HuH-7 (cell line): ENCODE results near the gene CENATAC.
"Not testable (repeated sequence)": the region's sequence is repeated elsewhere in the genome, so short reads cannot be mapped to it uniquely, and the experiment has no call there.

Experiments
- DNase-seq: peaks from one replicate; pipeline ENCODE4 v3.0.0; 2011; ENCODE audit warnings: low spot score

CENATAC gene

DNA sequence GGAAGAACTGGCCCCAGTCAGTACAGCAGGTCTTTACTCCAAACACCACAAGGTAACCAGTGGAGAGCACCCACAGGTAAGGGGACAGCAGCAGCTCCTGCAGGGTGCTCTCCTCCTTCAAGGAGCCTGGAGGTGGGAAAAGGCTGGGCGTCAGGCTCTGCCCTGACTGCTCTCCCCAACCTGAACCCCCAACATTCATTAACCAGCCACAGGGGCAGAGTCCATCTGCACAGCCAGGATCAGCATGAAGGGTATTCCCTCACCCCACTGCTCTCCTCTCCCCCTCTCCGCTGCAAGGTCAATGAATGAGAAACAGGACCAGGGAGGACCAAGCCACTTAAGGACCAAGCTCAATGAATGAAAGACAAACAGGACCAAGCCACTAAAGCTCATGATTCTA, 29.0 kb downstream of the CENATAC start:
- DNase-seq = no peak

DNA sequence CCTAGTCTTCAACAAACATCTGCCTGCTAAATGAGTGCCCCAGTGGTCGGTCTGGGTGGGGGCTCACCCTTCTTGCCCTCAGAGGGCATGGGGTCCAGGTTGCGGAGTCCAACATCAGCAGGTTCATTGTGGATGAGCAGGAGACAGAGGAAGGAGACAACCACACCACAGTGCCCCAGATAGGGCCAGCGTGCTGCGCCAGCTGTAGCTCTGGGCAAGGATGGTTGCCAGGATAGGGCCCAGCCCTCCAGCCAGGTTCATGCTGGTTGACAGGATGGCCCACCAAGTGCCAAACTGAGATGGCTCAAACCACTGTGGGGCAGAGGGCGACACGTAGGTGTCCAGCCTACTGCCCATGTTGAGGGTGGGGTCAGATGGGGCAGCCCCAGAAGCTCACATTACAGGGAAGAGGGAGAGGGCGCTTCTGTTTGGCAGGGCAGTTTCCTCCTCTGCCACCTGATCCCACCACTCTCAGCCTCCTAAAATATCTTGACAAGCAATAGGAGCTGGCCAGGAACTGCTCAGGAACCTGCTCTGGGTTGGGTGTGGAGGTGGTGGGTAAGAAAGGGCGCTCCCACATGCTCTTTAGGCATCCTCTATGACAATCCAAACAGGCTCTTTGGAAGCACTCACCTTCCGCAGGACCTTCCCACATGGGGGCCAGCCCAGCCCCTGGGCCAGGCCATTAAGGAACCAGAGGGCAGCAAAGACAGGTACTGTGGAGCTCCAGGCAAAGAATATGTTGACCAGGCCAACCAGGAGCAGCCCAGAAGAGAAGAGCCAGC, 29.8 kb downstream of the CENATAC start:
- DNase-seq = no peak

DNA sequence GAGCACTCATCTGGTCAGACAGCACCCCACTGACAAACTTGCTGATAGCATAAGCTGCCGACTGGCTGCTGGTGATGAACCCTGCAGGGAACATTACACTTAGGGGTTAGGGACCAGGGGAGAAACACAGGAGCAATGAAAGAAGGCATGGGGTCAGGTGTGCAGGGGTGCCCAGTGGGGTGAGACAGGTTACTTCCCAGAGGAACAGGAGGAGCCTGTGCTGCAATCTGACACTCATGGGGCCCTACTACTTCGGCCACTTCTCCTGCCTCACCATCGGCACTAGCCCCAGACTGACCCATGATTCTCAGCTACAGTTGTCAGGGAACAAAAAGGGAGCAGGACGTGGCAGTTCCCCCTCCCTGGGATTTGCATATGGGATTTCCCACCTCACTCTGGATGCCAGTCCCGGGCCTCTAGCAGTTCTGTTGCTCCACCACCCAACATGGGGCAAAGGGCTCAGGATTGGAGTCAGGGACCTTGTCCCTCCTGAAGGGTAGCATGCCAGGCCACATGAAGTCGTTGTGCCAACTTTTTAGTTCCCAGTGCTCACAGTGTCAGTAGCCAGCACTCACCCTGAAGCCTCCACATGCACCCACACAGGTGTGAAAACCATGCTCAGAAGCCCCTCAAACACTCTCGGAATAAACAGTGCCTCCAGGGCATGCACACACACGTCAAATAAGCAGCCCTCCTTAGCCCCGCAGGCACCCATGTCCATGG, 30.6 kb downstream of the CENATAC start:
- no peak for DNase-seq

DNA sequence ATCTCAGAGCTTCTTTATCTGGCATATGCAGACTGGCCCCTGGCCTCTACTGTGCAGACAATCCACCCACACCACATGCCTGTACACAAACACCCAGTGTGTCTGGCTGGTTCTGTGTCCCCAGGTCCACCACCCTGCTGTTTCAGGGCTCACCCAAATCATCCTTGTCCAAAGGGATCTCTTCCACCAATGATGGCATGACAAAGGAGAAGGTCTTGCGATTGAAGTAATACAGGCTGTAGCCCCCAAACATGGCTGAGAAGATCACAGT, 31.1 kb downstream of the CENATAC start:
- no peak for DNase-seq

DNA sequence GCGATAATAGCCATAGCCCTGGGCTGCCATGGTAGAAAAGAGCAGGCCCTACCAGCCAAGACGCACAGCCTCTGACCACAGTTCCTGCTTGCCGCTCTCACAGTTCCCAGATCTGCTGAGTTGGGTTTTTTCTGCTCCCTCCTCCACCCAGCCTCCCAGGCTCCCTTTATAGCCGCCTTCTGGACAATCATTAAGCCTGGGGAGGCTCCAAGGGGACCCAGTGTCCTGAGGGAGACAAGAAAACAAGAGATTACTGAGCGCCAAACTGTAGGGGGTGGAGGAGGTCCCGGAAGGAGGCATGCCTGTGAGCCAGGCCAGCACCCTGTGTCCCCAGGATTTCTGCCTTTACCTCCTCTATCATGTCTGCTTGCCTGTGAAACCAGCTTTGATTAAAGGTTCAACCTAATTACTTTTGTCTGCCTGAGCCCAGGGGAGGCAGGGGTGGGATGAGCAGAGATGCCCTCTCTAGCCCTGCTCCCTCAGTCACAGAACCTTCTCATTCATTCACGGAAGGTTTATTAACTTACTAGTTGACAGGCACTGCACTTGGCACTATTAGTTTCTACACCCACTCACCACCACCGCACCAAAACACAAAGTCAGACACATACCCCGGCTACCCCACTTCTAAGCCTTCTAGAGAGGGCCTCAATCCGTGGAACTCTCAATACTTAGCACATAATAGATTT, 31.5 kb downstream of the CENATAC start:
- DNase-seq = peak; percentile 85

DNA sequence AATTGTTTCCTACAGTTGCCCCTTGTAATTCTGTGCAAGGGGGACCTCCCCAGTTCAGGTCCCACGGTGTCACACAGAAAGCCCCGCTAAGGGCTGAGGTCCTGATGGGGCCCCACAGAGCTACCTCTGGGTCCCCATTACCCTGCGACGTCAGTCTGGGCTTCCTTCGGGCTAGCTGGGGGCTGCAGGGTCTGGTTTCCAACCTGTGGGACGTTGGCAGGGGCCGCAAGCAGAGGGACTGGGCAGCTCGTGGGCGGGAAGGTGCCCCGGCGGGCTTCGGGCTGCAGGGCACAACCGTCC, 32.0 kb downstream of the CENATAC start:
- DNase-seq = no peak

DNA sequence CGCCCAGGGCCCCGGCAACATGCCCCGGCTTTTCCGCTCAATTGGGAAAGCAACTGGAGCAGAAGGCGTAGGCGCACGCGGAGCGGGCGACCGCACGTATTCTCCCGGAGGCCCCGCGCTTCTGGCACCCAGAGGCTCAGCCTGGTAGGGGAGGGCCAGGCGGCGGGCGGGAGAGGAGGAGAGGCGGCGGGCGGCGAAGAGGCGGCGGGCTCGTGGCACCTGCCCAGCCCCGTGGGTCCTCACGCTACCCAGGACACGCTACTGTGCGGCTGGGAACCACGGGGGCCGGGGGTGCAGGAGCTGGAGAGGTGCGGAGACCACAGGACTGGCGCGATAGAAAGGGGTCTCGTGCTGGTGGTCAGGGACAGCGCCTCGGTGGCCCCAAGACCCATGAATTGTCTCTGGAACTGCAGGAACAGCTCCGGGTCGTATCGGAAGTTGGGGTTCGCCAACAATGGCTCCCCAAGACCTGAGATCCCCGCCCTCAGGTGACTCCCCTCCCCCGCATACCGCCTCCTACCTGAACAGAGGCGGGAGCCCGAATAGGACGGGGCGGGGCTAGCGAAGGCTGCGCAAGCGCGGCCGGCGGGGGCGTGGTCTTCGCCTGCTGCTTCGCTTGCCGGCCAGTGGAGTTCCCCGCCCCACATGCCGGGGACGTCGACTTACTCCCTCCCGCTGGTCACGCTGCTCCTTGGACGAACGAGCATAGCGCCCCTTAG, 32.5 kb downstream of the CENATAC start, which contains the start of gene SLC37A4:
Gene SLC37A4 (minus strand): TSS at position 549 of the 719 bp plus-strand sequence.
- peak; percentile 91 for DNase-seq

DNA sequence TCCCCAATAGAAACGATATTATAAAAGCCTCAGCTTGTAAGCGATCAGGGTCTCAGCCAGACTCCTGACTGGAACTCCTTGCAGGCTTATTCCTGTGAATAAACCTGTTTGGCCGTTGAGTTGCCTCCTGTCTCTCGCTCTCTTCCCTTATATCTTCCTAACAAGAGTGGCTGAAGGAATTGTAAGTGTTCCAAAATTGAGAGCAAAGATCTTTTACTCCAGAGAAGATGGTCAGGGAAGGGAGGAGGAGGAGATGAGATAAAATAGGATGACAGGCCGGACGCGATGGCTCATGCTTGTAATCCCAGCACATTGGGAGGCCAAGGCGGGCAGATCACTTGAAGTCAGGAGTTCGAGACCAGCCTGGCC, 34.0 kb downstream of the CENATAC start:
- DNase-seq = no peak

DNA sequence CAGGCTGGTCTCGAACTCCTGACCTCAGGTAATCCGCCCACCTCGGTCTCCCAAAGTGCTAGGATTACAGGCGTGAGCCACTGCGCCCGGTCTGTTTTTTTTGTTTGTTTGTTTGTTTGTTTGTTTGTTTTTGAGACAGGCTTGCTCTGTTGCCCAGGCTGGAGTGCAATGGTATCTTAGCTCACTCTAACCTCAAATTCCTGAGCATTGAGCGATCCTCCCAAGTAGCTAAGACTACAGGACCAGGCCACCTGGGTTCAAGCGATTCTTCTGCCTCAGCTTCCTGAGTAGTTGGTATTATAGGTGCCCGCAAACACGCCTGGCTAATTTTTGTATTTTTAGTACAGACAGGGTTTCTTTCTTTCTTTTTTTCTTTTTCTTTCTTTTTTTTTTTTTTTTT, 35.5 kb downstream of the CENATAC start:
- DNase-seq = not testable (repeated sequence)

DNA sequence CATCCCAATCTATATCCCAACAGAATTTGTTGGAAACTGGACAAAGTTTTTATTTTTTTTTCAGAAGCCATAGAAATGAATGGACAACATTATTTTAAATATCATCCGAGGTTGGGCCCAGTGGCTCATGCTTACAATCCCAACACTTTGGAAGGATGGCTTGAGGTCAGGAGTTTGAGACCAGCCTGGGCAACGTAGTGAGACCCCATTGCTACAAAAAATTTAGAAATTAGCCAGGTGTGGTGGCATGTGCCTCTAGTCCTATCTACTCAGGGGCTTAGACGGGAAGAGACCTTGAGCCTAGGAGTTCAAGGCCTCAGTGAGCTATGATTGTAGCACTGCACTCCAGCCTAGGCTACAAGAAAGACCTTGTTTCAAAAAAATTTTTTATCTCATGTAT, 36.9 kb downstream of the CENATAC start:
- DNase-seq = no peak

DNA sequence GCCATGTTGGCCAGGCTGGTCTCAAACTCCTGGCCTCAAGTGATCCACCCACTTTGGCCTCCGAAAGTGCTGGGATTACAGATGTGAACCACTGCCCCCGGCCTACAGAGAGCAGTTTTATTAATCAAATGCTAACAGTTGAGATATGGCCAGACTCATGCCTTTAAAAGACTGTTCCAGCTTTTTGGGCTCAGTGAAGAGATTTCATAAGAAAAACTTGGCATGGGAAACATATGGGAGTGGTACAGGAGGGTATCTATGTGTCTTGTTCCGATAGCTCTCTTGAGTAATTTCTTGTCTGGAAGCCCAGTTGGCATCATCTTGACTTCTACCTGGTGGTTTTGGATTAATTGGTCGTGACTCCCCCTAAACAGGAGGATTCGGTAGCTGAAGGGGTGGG, 40.9 kb downstream of the CENATAC start:
- DNase-seq = no peak

DNA sequence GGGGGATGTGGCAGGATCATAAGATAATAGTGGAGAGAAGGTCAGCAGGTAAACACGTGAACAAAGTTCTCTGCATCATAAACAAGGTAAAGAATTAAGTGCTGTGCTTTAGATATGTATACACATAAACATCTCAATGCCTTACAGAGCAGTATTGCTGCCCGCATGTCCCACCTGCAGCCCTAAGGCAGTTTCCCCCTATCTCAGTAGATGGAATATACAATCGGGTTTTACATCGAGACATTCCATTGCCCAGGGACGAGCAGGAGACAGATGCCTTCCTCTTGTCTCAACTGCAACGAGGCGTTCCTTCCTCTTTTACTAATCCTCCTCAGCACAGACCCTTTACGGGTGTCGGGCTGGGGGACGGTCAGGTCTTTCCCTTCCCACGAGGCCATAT, 41.5 kb downstream of the CENATAC start:
- not testable (repeated sequence) for DNase-seq

DNA sequence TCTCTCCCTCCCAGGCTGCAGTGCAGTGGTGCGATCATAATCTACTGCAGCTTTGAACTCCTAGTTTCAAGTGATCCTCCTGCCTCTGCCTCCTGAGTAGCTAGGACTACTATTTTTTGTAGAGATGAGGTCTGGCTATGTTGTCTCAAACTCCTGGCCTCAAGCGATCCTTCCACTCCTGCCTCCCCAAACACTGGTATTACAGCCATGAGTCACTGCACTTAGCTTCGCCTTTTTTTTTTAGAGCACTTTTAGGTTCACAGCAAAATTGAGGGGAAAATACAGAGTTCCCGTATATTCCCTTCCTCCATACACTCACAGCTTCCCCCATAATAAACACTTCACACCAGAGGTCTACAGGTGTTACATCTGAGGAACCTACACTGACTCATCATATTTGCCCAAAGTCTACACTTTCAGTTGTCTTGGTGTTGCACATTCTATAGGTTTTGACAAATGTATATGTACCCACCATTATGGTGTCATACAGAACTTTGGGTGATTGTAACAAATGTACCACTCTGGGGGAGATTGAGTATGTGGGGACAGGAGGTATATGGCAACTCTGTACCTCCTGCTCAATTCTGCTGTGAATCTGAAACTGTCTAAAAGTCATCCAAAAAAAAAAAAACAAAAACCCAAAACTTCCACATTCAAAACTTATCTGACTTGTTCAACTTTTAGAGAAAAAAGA, 44.0 kb downstream of the CENATAC start:
- DNase-seq = no peak

DNA sequence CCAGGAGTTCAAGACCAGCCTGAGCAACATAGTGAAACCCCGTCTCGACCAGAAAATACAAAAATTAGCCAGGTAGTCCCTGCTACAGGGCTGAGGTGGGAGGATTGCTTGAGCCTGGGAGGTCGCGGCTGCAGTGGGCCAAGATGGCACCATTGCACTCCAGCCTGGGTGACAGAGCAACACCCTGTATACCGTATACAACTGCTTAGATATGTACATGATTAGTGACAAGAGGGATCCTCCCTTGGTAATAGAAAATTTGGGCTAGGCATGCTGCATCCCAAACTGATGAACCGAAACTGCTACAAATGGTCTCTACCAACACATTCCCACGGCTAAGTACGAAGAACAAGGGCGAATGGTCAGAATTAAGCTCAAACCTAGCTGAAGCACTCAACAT, 45.0 kb downstream of the CENATAC start:
- DNase-seq = no peak

DNA sequence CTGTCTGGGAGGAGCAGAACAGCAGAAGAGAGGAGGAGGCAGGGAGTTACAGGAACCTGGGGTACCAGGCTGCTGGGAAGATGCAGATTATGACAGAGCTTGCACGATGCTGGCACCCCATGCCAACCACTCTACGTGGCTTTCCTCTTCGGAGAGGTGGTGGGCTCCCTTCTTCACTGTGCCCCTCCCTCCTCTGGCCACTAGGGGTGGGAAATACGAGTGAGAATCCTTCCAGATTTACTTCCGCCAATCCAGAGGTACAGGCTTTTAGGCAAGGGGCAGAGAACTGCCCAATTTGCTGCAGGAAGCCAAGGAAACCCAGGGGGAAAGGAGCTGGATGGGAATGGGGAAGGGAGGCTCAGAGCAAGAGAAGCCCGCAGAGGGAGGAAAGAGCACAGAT, 46.8 kb downstream of the CENATAC start:
- DNase-seq = no peak

DNA sequence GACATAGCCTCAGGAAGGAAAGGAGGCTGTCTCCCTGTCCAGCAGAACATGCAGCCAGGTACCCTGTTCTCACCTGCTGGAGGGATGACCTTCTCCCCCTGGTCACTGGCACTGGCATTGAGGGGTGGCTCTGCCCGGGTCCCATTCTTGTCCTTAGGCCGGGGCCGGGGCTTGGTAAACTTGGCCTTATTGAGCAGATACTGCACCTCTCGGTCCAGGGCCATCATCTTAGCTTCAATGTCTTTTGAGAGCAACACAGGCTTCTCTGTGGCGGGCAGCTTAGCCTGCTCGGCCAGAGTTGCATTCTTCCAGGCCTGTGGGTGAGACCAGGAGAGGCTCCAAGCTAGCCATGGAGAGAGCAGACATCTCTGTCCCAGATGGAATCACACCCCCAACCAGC, 48.6 kb downstream of the CENATAC start:
- no peak for DNase-seq

DNA sequence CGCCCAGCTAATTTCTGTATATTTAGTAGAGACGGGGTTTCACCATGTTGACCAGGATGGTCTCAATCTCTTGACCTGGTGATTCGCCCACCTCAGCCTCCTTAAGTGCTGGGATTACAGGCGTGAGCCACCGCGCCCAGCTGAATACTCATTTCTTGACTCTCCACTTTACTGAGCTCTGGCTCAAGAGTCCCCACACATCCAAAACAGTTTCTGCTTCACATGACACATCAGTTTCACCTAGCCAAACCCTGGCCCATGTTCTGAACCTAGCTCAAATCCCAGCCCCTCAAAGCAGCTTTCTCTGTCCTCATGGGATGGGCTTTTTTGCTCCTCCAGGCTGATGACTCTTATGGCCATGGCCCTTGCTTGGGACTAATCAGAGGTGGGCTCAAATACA, 49.3 kb downstream of the CENATAC start:
- no peak for DNase-seq

DNA sequence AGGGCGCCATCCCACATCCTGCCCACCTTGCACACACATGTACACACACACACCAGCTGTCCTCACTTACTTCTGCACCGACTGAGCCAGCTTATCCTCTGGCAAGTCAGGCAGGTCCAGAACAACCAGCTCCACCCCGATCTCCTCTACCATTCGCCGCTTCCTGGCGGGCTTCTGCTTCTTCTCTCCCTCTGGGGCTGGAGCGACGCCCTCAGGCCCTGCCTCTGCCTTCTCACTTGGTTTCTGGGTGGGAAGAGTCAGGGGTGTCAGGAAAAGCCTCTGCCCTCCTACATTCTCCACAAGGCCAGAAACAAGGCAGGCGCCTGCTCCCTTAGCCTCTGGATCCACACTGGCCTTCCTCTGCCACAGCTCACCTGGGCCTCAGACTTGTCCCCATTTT, 50.7 kb downstream of the CENATAC start:
- no peak for DNase-seq

DNA sequence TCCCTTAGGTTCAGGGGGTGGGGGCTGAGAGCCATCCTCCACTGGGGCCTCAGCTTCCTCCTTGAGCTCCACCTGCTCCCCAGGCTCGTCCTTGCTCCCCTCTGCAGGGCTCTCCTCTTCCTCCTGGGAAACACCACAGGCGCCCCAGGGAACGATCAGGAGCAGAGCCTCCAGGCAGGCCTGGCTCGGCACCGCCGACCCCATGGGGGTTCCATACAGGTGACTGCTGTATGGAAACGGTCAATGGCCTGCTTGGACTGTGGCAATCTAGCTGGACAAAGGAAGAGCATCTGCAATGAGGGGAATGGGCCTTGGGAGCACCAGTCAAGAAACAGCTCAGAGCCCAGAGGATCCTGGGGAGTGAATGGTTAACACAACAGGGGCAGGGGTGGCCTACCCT, 51.1 kb downstream of the CENATAC start:
- DNase-seq = no peak

DNA sequence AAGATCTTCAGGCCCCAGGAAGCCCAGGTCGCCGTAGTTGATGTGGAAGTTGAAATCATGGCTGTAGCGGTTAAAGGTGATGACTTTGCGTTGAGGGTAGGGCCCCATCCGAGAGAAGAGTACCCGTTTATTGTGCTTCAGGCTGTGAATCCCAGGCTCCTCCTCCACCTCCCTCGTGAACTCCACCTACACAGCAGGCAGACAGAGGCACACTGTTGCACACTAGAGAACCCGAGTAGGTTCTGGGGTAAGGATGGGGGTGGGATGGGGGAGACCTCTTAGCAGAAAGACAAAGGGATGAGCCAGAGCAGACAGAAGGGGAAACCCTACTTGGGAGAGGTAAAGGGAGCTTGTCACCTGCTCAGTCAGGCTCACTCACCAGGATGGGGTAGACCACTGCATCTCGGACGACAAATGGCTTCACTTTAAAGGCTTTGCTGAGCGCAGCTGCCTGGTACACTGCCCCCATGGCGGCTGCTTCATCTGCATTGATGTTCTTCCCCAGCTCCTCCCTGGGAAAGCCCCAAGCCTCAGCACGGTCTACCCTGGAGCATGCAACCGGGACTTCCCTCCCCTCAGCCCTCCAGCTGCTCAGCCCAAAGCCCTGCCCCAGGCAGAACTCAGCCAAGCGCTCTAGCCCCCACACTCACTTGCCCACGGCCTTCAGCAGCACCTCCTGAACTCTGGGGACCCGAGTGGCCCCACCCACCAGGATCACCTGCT, 53.7 kb downstream of the CENATAC start:
- DNase-seq = no peak

DNA sequence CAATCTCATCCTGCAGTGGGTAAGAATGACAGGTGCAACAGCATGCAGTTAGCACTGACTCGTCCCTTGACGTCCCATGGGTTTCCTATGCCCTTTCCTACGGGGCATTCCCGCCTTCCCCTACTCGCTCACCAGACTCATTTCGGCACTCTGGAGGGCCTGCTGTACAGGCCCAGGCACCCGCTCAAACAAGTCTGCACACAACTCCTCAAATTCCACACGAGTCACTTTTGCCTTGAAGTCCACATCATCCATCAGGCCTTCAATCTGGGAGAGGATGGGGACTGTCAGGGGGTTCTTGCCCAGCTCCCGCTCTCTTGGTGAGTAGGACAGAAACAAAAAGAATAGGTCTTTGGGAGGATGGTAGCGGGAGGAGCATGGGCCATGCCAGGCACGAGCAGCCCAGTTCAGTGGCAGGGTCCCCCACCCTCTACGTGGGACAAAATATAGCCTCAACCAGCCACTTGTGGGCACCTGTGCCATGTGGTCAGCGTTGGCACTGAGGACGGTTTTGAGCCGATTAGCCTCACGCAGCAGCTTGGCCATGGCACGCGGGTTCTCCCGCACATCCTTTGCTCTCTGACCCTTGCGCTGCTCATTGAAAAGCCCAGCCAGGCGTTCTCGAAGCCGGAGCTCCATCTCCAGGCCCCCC, 54.4 kb downstream of the CENATAC start:
- DNase-seq = no peak
